Measurements from ENCODE around the gene GSE1. TPM values are rescaled to one million over a fixed set of nuclear protein-coding genes. Genes with fewer than 3 reads are reported as not detected.
A peak's percentile ranks its signal among the peaks of the same experiment; 100 is the strongest.

GSE1 gene
- total RNA-seq, 1 experiment from 2014 or later: 124 TPM

DNA sequence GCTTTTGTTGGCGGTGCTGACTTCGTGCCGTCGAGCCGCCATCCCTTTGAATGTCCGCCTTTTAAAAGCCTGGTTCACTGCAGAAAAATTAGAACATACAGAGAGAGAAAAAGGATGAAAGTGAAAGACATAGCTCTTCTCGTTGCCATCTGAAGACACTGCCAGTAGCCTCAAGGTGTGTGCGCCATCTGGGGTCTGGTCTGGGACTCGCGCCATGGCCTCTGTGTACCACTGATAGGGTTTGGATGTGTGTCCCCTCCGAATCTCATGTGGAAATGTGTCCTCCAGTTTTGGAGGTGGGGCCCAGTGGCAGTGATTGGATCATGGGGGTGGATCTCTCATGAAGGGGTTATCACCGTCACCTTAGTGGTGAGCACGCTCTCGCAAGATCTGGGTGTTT, 15.5 kb downstream of the GSE1 start:
- DNase-seq (ENCODE audit: low spot score) (no peak), ATAC-seq (no peak)
- H3K36me3 Mint-ChIP-seq: peaks cover 20% of the 10 kb centered on the region
- H3K27ac Mint-ChIP-seq: peak overlapping the region; percentile 68; the same call in 1 of the 2 replicates
- no peak for TF ChIP-seq PRRX2 (CRISPR knock-in tag; IDR thresholded peaks at IDR 0.05)
- no peak for TF ChIP-seq RORB (CRISPR knock-in tag; IDR thresholded peaks at IDR 0.05)
- no peak for TF ChIP-seq JAZF1 (CRISPR knock-in tag; IDR thresholded peaks at IDR 0.05)
- no peak for TF ChIP-seq ZNF425 (CRISPR knock-in tag; conservative IDR thresholded peaks at IDR 0.05)
- TF ChIP-seq, protein P1, sequence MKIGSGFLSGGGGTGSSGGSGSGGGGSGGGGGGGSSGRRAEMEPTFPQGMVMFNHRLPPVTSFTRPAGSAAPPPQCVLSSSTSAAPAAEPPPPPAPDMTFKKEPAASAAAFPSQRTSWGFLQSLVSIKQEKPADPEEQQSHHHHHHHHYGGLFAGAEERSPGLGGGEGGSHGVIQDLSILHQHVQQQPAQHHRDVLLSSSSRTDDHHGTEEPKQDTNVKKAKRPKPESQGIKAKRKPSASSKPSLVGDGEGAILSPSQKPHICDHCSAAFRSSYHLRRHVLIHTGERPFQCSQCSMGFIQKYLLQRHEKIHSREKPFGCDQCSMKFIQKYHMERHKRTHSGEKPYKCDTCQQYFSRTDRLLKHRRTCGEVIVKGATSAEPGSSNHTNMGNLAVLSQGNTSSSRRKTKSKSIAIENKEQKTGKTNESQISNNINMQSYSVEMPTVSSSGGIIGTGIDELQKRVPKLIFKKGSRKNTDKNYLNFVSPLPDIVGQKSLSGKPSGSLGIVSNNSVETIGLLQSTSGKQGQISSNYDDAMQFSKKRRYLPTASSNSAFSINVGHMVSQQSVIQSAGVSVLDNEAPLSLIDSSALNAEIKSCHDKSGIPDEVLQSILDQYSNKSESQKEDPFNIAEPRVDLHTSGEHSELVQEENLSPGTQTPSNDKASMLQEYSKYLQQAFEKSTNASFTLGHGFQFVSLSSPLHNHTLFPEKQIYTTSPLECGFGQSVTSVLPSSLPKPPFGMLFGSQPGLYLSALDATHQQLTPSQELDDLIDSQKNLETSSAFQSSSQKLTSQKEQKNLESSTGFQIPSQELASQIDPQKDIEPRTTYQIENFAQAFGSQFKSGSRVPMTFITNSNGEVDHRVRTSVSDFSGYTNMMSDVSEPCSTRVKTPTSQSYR (CRISPR knock-in tag; IDR thresholded peaks at IDR 0.05): no peak
- TF ChIP-seq ZNF121 (CRISPR knock-in tag; IDR thresholded peaks at IDR 0.05): no peak
- TF ChIP-seq ZSCAN18 (CRISPR knock-in tag; IDR thresholded peaks at IDR 0.05): no peak
- no peak for TF ChIP-seq ATF1 (CRISPR knock-in tag; IDR thresholded peaks at IDR 0.05)
- no peak for TF ChIP-seq FOXP1 (CRISPR knock-in tag; IDR thresholded peaks at IDR 0.05; ENCODE audit: borderline replicate concordance)
- TF ChIP-seq IRF2 (CRISPR knock-in tag; IDR thresholded peaks at IDR 0.05; ENCODE audit: borderline replicate concordance, low read depth): no peak
- TF ChIP-seq GRHL2 (CRISPR knock-in tag; IDR thresholded peaks at IDR 0.05; ENCODE audit: insufficient replicate concordance, severe bottlenecking): no peak
- peaks cover 33% of the 10 kb centered on the region for H3K4me1 Mint-ChIP-seq
- ChIA-PET CTCF (interaction anchor here (0.6 to 6.9 kb wide), 21 partner anchors 9 to 234 kb away, joined by 3 to 115 read pairs (median 3); no protein-coding TSS in a partner anchor), POLR2A (interaction anchor here (1.0 kb wide), 1 partner anchor 12 kb away, joined by 3 read pairs; no protein-coding TSS in a partner anchor)
- H3K9me3 Mint-ChIP-seq: peaks cover 20% of the 10 kb centered on the region
- no peak overlapping the region for H3K4me3 Mint-ChIP-seq
- H3K27me3 Mint-ChIP-seq (ENCODE audit: low read depth): no peaks in the 10 kb centered on the region

GRCh38 chr16:85629326-85629725, 16.2 kb downstream of the GSE1 start:
- ChIA-PET CTCF (interaction anchor here (1.6 to 6.9 kb wide), 3 partner anchors 12 to 192 kb away, joined by 3 to 115 read pairs (median 7); no protein-coding TSS in a partner anchor), POLR2A (no interaction called here)
- Mint-ChIP-seq H3K27me3 (ENCODE audit: low read depth) (no peaks in the 10 kb centered on the region), H3K4me3 (no peak overlapping the region), H3K27ac (no peak overlapping the region), H3K4me1 (peaks cover 31% of the 10 kb centered on the region), H3K36me3 (peaks cover 20% of the 10 kb centered on the region), H3K9me3 (peaks cover 20% of the 10 kb centered on the region)
- DNase-seq (ENCODE audit: low spot score) (no peak), ATAC-seq (no peak)
- TF ChIP-seq SP1 (CRISPR knock-in tag; conservative IDR thresholded peaks at IDR 0.05) (no peak), ATF1 (CRISPR knock-in tag; IDR thresholded peaks at IDR 0.05) (no peak), MLX (CRISPR knock-in tag; IDR thresholded peaks at IDR 0.05) (no peak)

GRCh38 chr16:85629853-85630252, 16.7 kb downstream of the GSE1 start:
- H3K9me3 Mint-ChIP-seq: peaks cover 20% of the 10 kb centered on the region
- ATAC-seq (no peak), DNase-seq (ENCODE audit: low spot score) (no peak)
- ChIA-PET POLR2A (no interaction called here), CTCF (interaction anchor here (1.6 to 6.9 kb wide), 3 partner anchors 12 to 193 kb away, joined by 3 to 115 read pairs (median 7); no protein-coding TSS in a partner anchor)
- H3K27ac Mint-ChIP-seq: no peak overlapping the region
- H3K4me1 Mint-ChIP-seq: peaks cover 28% of the 10 kb centered on the region
- no peaks in the 10 kb centered on the region for H3K27me3 Mint-ChIP-seq (ENCODE audit: low read depth)
- peaks cover 20% of the 10 kb centered on the region for H3K36me3 Mint-ChIP-seq
- no peak overlapping the region for H3K4me3 Mint-ChIP-seq
- TF ChIP-seq, protein P2, sequence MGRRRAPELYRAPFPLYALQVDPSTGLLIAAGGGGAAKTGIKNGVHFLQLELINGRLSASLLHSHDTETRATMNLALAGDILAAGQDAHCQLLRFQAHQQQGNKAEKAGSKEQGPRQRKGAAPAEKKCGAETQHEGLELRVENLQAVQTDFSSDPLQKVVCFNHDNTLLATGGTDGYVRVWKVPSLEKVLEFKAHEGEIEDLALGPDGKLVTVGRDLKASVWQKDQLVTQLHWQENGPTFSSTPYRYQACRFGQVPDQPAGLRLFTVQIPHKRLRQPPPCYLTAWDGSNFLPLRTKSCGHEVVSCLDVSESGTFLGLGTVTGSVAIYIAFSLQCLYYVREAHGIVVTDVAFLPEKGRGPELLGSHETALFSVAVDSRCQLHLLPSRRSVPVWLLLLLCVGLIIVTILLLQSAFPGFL (CRISPR knock-in tag; IDR thresholded peaks at IDR 0.05; ENCODE audit: borderline replicate concordance): no peak
- TF ChIP-seq NR2C2 (CRISPR knock-in tag; IDR thresholded peaks at IDR 0.05): no peak
- no peak for TF ChIP-seq KAT7 (CRISPR knock-in tag; IDR thresholded peaks at IDR 0.05; ENCODE audit: borderline replicate concordance)
- no peak for TF ChIP-seq EMX1 (CRISPR knock-in tag; IDR thresholded peaks at IDR 0.05)
- TF ChIP-seq ZNF416 (CRISPR knock-in tag; IDR thresholded peaks at IDR 0.05): no peak
- no peak for TF ChIP-seq ZNF671 (CRISPR knock-in tag; IDR thresholded peaks at IDR 0.05)
- no peak for TF ChIP-seq ATF6 (CRISPR knock-in tag; IDR thresholded peaks at IDR 0.05)
- no peak for TF ChIP-seq FOXK1 (CRISPR knock-in tag; IDR thresholded peaks at IDR 0.05)
